Measurements from ENCODE around the gene ZNF543. TPM values are rescaled to one million over a fixed set of nuclear protein-coding genes. Genes with fewer than 3 reads are reported as not detected.

The ZNF543 gene
- total and polyA plus RNA-seq, 9 of the 15 experiments (the other 6 are each of a cell fraction or from before 2014, with no cell fraction given): 0.14 to 5.5 (median 2.4) TPM

- TF ChIP-seq, protein P1, sequence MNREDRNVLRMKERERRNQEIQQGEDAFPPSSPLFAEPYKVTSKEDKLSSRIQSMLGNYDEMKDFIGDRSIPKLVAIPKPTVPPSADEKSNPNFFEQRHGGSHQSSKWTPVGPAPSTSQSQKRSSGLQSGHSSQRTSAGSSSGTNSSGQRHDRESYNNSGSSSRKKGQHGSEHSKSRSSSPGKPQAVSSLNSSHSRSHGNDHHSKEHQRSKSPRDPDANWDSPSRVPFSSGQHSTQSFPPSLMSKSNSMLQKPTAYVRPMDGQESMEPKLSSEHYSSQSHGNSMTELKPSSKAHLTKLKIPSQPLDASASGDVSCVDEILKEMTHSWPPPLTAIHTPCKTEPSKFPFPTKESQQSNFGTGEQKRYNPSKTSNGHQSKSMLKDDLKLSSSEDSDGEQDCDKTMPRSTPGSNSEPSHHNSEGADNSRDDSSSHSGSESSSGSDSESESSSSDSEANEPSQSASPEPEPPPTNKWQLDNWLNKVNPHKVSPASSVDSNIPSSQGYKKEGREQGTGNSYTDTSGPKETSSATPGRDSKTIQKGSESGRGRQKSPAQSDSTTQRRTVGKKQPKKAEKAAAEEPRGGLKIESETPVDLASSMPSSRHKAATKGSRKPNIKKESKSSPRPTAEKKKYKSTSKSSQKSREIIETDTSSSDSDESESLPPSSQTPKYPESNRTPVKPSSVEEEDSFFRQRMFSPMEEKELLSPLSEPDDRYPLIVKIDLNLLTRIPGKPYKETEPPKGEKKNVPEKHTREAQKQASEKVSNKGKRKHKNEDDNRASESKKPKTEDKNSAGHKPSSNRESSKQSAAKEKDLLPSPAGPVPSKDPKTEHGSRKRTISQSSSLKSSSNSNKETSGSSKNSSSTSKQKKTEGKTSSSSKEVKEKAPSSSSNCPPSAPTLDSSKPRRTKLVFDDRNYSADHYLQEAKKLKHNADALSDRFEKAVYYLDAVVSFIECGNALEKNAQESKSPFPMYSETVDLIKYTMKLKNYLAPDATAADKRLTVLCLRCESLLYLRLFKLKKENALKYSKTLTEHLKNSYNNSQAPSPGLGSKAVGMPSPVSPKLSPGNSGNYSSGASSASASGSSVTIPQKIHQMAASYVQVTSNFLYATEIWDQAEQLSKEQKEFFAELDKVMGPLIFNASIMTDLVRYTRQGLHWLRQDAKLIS (CRISPR knock-in tag; IDR thresholded peaks at IDR 0.05): no peak
- TF ChIP-seq, protein P2, sequence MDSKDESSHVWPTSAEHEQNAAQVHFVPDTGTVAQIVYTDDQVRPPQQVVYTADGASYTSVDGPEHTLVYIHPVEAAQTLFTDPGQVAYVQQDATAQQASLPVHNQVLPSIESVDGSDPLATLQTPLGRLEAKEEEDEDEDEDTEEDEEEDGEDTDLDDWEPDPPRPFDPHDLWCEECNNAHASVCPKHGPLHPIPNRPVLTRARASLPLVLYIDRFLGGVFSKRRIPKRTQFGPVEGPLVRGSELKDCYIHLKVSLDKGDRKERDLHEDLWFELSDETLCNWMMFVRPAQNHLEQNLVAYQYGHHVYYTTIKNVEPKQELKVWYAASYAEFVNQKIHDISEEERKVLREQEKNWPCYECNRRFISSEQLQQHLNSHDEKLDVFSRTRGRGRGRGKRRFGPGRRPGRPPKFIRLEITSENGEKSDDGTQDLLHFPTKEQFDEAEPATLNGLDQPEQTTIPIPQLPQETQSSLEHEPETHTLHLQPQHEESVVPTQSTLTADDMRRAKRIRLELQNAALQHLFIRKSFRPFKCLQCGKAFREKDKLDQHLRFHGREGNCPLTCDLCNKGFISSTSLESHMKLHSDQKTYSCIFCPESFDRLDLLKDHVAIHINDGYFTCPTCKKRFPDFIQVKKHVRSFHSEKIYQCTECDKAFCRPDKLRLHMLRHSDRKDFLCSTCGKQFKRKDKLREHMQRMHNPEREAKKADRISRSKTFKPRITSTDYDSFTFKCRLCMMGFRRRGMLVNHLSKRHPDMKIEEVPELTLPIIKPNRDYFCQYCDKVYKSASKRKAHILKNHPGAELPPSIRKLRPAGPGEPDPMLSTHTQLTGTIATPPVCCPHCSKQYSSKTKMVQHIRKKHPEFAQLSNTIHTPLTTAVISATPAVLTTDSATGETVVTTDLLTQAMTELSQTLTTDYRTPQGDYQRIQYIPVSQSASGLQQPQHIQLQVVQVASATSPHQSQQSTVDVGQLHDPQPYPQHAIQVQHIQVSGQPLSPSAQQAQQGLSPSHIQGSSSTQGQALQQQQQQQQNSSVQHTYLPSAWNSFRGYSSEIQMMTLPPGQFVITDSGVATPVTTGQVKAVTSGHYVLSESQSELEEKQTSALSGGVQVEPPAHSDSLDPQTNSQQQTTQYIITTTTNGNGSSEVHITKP (IDR thresholded peaks at IDR 0.05; ENCODE audit: partially characterized antibody): peak; percentile 65
- TF ChIP-seq NFE2 (IDR thresholded peaks at IDR 0.05; ENCODE audit: low read depth) (0 out of 2 replicates have a peak, but pooled peaks have one; percentile 38), MTA1 (IDR thresholded peaks at IDR 0.05; ENCODE audit: borderline replicate concordance) (peak; percentile 98), SUPT5H (IDR thresholded peaks at IDR 0.05) (peak; percentile 67), SNRNP70 (optimal IDR thresholded peaks at IDR 0.05; ENCODE audit: low read depth, low read length) (no peak), ELF2 (CRISPR knock-in tag; IDR thresholded peaks at IDR 0.05) (no peak), STAG1 (CRISPR knock-in tag; IDR thresholded peaks at IDR 0.05; ENCODE audit: borderline replicate concordance) (0 out of 2 replicates have a peak, but pooled peaks have one; percentile 6)
- TF ChIP-seq, protein P3, sequence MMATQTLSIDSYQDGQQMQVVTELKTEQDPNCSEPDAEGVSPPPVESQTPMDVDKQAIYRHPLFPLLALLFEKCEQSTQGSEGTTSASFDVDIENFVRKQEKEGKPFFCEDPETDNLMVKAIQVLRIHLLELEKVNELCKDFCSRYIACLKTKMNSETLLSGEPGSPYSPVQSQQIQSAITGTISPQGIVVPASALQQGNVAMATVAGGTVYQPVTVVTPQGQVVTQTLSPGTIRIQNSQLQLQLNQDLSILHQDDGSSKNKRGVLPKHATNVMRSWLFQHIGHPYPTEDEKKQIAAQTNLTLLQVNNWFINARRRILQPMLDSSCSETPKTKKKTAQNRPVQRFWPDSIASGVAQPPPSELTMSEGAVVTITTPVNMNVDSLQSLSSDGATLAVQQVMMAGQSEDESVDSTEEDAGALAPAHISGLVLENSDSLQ (IDR thresholded peaks at IDR 0.05): peak; percentile 63
- TF ChIP-seq, protein P4, sequence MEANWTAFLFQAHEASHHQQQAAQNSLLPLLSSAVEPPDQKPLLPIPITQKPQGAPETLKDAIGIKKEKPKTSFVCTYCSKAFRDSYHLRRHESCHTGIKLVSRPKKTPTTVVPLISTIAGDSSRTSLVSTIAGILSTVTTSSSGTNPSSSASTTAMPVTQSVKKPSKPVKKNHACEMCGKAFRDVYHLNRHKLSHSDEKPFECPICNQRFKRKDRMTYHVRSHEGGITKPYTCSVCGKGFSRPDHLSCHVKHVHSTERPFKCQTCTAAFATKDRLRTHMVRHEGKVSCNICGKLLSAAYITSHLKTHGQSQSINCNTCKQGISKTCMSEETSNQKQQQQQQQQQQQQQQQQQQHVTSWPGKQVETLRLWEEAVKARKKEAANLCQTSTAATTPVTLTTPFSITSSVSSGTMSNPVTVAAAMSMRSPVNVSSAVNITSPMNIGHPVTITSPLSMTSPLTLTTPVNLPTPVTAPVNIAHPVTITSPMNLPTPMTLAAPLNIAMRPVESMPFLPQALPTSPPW (CRISPR knock-in tag; IDR thresholded peaks at IDR 0.05): peak; percentile 79
Measured at GRCh38 chr19:57350877-57351805, 30.9 kb downstream of the ZNF543 start, which contains the start of gene ZNF304 (continued).
